PC-3 (cell line): Measurements from ENCODE around the gene ACAD9. TPM values are rescaled to one million over a fixed set of nuclear protein-coding genes. Genes with fewer than 3 reads are reported as not detected.

ENCODE experiments used
- ATAC-seq: fragments of 200-7000 bp; cut with Tn5 transposase; 2 replicates; pipeline ENCODE4 v1.9.1; 2020; ENCODE audit warnings: mild to moderate bottlenecking, moderate library complexity
- BruUV-seq: library from RNA; stranded (reverse); fragments of 400-500 nt; replicated peaks from 2 replicates; lab custom pipeline; 2021; lab: Mats Ljungman, UMichigan
- CTCF ChIA-PET: fragments of 300-600 bp; sonication (Branson Sonifier 250); formaldehyde crosslinking; loops from one replicate; lab custom pipeline; 2022; ENCODE audit warnings: antibody characterized with exemption; lab: Charles Lee
- POLR2A ChIA-PET: fragments of 300-600 bp; sonication (Branson Sonifier 250); formaldehyde crosslinking; loops from one replicate; lab custom pipeline; 2022; ENCODE audit warnings: antibody characterized with exemption; ENCODE audit not compliant: unreplicated experiment; lab: Charles Lee
- DNase-seq: peaks from one replicate; pipeline ENCODE4 v3.0.0-alpha.2; 2015
- H2AFZ ChIP-seq: fragments of 300-600 bp; sonication (generic); 2 replicates; pipeline ENCODE4 v1.6.0; 2016; ENCODE audit warnings: antibody characterized with exemption, low read length
- H3F3A ChIP-seq: fragments of 300-600 bp; sonication (generic); one replicate; pipeline ENCODE4 v1.6.0; 2017; ENCODE audit warnings: antibody characterized with exemption, low read length, control low read depth, mild to moderate bottlenecking; ENCODE audit not compliant: unreplicated experiment
- H3K27ac ChIP-seq: fragments of 300-600 bp; sonication (generic); 2 replicates; pipeline ENCODE4 v1.5.1; 2016; ENCODE audit warnings: mild to moderate bottlenecking, low read length
- H3K27me3 ChIP-seq: fragments of 300-600 bp; sonication (generic); 2 replicates; pipeline ENCODE4 v1.6.1; 2016; ENCODE audit warnings: low read length, mixed read lengths
- H3K36me3 ChIP-seq: fragments of 300-600 bp; sonication (generic); 2 replicates; pipeline ENCODE4 v1.6.1; 2016; ENCODE audit warnings: low read depth, mixed run types, low read length, mixed read lengths
- H3K4me1 ChIP-seq: fragments of 300-600 bp; sonication (generic); 2 replicates; pipeline ENCODE4 v1.5.1; 2016; ENCODE audit warnings: low read length; ENCODE audit not compliant: insufficient read depth
- H3K4me2 ChIP-seq: fragments of 300-600 bp; sonication (generic); 2 replicates; pipeline ENCODE4 v1.6.0; 2016; ENCODE audit warnings: low read length
- H3K4me3 ChIP-seq: fragments of 300-600 bp; sonication (generic); 2 replicates; pipeline ENCODE4 v1.5.1; 2016; ENCODE audit warnings: mild to moderate bottlenecking, low read length, mixed read lengths
- H3K79me2 ChIP-seq: fragments of 300-600 bp; sonication (generic); 2 replicates; pipeline ENCODE4 v1.6.1; 2017; ENCODE audit warnings: low read length, mixed read lengths
- H3K9ac ChIP-seq: fragments of 300-600 bp; sonication (generic); 2 replicates; pipeline ENCODE4 v1.6.0; 2016; ENCODE audit warnings: mild to moderate bottlenecking, low read length
- H3K9me2 ChIP-seq: fragments of 300-600 bp; sonication (generic); replicated peaks from 2 replicates; pipeline ENCODE4 v1.6.1; 2016; ENCODE audit warnings: mixed run types, low read length, mixed read lengths
- H3K9me3 ChIP-seq: fragments of 300-600 bp; sonication (generic); 2 replicates; pipeline ENCODE4 v1.6.1; 2016; ENCODE audit warnings: low read length, mixed read lengths
- H4K20me1 ChIP-seq: fragments of 300-600 bp; sonication (generic); 2 replicates; pipeline ENCODE4 v1.6.1; 2016; ENCODE audit warnings: low read length, mixed read lengths
- CTCF ChIP-seq: fragments of 300-600 bp; sonication (generic); conservative IDR thresholded peaks from 2 replicates; pipeline ENCODE4 v1.5.1; 2017; ENCODE audit warnings: antibody characterized with exemption, low read depth, mild to moderate bottlenecking, low read length
- EZH2 ChIP-seq: fragments of 300-600 bp; sonication (generic); IDR thresholded peaks from one replicate; pipeline ENCODE4 v1.6.1; 2017; ENCODE audit warnings: antibody characterized with exemption, mild to moderate bottlenecking, low read length; ENCODE audit not compliant: unreplicated experiment
- EZH2phosphoT487 ChIP-seq: fragments of 300-600 bp; sonication (generic); IDR thresholded peaks from 2 replicates; pipeline ENCODE4 v1.6.1; 2018; ENCODE audit warnings: mild to moderate bottlenecking, antibody characterized with exemption, low read length, borderline replicate concordance
- intact Hi-C: fragments of 100-400 bp; cut with micrococcal nuclease; formaldehyde crosslinking; loops from 2 replicates; pipeline ENCODE4 v1.9.0; 2023
- total RNA-seq: library from RNA; depleted of rRNA; stranded (reverse); fragments of >200 nt; gene quantifications from 2 replicates; pipeline ENCODE4 v1.2.3, GENCODE V29; 2014

Gene ACAD9
- total RNA-seq, 1 experiment from 2014 or later, result 38.6 TPM

- TF ChIP-seq CTCF, result no peak
- no peak for TF ChIP-seq EZH2
- TF ChIP-seq EZH2phosphoT487, result no peak
- ChIA-PET POLR2A (no interaction called here), CTCF (no interaction called here)
- no peak overlapping the region for H3K4me2 ChIP-seq
- H3K9ac ChIP-seq, result no peak overlapping the region
- H3K79me2 ChIP-seq, result no peaks in the 10 kb centered on the region
- H3K27me3 ChIP-seq, result no peaks in the 10 kb centered on the region
- intact Hi-C loops, result no loop called here
- no peaks in the 10 kb centered on the region for H3K4me1 ChIP-seq
- H3K36me3 ChIP-seq, result peaks cover 18% of the 10 kb centered on the region
- no peak overlapping the region for H3K27ac ChIP-seq
- no peaks in the 10 kb centered on the region for H3F3A ChIP-seq
- H3K9me3 ChIP-seq, result no peaks in the 10 kb centered on the region
- H4K20me1 ChIP-seq, result no peaks in the 10 kb centered on the region
- DNase-seq (no peak), ATAC-seq (no peak)
- BruUV-seq, result no TSS peak
- no peak overlapping the region for H2AFZ ChIP-seq
- no peaks in the 10 kb centered on the region for H3K9me2 ChIP-seq
- H3K4me3 ChIP-seq, result no peak overlapping the region
These were observed 26.8 kb downstream of the ACAD9 start for GRCh38 chr3:128906031-128906803.

GRCh38 chr3:128906804-128907525, 27.5 kb downstream of the ACAD9 start:
- H3K36me3 ChIP-seq, result peaks cover 14% of the 10 kb centered on the region
- no peaks in the 10 kb centered on the region for H3K9me3 ChIP-seq
- no peak overlapping the region for H2AFZ ChIP-seq
- H3K27me3 ChIP-seq, result no peaks in the 10 kb centered on the region
- intact Hi-C loops, result no loop called here
- POLR2A ChIA-PET, result no interaction called here
- CTCF ChIA-PET, result no interaction called here
- no peaks in the 10 kb centered on the region for H3F3A ChIP-seq
- no peak for TF ChIP-seq EZH2
- no peak for TF ChIP-seq CTCF
- no peak for TF ChIP-seq EZH2phosphoT487
- no peaks in the 10 kb centered on the region for H3K79me2 ChIP-seq
- BruUV-seq, result no TSS peak
- no peaks in the 10 kb centered on the region for H3K9me2 ChIP-seq
- ATAC-seq (no peak), DNase-seq (no peak)
- no peak overlapping the region for H3K27ac ChIP-seq
- no peak overlapping the region for H3K4me2 ChIP-seq
- no peaks in the 10 kb centered on the region for H4K20me1 ChIP-seq
- no peaks in the 10 kb centered on the region for H3K4me1 ChIP-seq
- H3K4me3 ChIP-seq, result no peak overlapping the region
- no peak overlapping the region for H3K9ac ChIP-seq
